ENCODE measurements around the gene LYSMD3.

The LYSMD3 gene

DNA sequence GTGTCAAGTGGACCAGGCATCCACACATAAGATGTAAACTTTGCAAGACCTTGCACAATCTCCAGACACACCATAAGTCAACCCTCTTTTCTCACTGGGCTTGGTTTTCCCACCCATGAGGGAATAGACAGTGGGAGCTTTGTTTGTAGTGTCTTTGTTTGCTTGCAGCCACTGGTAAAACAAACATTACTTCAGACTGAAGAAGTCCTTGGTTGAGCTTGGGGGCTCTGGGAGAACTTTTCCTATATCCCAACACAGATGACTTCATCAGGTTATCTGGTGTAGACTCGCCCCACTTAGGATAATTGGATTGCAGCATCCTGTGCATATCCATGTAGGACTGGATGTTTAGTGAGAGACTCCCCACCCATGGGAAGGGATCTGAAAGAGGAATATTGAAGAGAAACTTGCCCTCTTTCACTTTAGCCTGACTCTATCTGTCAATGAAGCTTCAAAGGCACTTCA is 17.7 kb upstream of the LYSMD3 start:
- no peak for DNase-seq (ENCODE audit: low read depth)

DNA sequence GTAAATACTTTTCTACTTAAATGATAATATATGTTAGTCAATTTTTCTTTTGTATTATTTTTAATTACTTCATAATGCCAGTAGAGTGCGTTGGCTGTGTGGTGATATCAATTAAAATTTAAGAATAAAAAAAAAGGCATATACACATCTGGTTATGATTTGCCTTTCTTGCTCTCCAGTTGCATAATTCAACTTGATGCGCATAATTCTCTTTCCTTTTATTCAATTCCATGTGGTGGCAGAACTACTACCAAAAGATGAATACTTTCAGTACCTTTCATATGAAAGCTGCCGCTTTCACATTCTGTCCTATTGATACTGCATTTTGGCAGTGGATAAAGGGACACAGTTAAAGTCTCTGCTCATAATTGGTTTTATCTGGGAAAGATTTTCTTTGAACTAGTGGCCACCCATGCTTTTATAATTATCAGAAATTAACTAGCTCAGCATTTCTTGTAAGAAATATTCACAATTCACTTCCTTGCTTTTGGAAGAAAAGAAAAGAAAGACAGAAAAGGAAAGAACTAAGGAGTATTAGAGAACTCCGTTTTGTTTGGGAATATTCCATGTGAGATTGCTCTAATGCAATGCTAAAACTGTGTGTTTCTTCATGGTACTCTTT is 16.9 kb upstream of the LYSMD3 start:
- no peak for DNase-seq (ENCODE audit: low read depth)

DNA sequence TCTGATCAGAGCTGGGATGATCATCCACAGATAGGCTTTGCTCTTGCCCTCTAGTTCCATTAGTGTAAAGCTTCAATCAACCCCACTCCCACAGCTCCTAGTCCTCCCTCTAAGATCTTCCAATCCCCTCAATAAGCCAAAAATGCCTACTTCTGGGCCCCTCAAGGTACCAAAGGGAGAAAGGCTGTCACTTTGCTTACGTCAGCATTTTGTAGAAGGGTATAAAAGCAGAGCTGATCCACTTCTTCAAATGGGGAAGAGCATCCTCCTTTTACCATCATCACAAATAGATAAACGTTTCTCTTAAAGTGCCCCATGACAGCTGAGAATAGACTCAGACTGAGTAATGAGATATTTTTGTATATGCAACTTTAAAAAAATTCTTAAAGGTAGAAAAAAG is 16.1 kb upstream of the LYSMD3 start:
- DNase-seq (ENCODE audit: low read depth): no peak

DNA sequence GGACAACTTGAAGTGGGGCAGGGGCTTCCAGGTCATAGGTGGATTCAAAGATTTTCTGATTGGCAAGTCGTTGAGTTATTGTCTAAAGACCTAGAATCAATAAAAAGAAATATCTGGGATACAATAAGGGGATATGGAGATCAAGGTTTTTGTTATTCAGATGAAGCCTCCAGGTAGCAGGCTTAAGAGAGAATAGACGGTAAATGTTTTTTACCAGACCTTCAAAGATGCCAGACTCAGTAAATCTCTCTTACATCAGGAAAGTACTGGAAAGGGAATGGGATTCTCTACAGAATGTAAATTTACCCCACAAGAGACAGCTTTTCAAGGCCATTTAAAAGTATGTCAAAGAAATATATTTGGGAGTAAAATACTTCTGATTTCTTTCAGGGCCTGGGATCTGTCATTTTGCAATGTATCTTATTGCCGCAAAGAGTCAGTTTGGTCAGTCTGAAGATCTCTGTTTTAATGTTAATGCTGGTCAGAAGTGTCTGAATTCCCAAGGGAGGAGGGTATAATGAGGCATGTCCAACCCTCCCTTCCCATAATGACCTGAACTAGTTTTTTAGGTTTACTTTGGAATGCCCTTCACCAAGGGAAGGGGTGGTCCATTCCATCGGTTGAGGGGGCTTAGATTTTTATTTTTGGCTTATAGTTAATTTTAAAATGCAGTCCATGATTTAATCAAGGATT is 13.6 kb upstream of the LYSMD3 start:
- no peak for DNase-seq (ENCODE audit: low read depth)

DNA sequence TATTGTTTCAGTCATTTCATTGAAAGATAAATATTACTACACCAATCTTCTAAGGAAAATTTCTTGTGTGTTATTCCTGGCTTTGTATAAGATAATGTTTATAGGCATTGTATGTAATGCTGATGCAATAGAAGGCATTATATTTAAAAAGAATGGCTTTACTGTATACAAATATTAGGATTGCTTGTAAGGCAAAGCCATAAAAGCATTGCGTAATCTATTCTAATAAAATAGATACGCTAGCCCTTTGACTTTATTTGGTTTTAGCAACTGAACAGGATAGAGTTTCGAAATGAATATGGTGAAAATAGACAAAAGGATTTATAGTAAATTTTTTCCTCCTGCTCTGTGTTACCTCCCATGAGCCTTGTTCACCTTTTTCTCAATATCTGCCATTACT is 5.5 kb upstream of the LYSMD3 start:
- DNase-seq (ENCODE audit: low read depth): no peak

DNA sequence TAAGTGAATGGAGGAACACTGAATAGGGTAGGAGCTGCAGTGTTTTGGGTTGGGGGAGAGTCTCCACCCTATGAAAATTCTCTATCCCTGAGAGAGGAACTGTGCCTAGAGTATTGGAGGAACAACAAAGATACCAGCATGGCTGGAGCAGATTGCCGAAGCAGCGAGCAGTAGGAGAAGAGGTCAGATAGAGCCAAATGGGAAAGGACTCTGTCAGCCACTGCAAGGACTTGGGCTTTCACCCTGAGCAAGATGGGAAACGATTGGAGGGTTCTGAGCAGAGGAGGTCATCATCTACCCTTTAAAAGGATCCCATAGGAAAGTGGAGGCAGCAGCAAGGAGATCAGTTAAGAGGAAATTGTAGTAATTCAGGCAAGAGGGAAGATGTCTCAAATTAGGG is 4.4 kb upstream of the LYSMD3 start:
- DNase-seq (ENCODE audit: low read depth): no peak

DNA sequence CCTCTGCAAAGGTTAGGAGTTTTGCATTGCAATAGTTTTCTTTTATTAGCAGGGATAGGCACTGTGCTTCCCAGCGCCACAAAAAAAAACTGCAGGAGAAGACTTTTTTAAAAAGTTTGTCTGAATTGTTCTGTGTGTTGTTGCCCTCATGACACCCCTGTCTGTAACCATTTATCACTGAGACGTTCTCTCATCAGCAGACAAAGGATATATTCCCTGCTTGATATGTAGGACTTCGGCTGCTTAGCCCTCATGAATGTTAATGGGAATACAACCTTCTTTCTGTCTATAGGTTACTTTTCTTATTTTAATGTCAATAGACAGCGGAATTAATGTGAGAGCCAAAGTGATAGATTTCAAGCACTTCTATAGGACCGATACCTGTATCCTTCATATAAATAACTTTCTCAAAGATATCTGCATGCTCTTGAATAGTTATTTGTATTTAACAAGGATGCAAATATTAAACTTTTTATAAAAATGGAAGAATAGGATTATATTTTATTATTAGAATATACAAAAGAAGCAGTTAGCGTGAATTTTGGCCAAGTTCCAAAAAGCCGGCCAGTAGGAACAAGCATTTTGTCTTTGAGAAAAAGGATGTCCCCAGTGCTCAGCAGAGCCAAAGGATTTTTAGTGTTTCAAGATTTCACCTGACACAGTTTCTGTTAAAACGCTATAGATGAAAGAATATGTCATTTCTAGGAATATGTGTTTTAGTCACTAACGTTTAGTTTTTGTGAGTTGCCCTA is 1.5 kb upstream of the LYSMD3 start:
- no peak for DNase-seq (ENCODE audit: low read depth)

DNA sequence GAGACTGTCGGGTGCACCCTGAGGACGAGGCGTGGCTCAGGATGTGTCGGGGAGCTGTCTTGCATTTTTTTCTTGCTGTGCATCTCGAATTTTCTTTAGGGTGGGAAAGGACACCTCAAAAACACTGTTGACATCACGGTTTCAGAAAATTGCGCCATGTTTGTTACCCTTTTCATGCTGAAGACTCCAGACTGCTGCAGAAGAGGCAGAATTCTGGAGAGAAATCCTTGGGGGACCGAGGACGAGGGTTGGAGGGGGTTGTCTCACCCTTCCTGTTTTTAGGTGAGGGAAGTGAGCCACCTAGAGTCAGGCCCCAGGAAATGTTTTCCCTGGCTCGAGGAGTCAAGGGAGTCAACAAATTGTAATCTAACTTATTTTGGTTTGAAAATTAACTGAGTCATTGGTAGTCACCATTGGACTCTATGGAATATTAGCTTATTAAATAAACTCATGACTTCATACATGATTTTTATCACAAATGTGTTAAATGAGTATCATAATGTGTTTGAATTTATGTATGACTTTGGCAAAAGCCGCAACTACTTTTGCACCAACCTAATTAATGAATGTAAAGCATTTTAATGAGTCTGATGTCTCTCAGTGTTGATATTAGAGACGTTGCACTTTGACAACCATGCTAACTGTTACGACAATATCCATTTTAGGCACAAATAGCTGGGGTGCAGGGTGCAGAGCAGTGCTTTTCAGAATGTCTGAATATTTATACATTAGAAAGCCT is 724 bp upstream of the LYSMD3 start:
- peak; percentile 46 for DNase-seq (ENCODE audit: low read depth)

DNA sequence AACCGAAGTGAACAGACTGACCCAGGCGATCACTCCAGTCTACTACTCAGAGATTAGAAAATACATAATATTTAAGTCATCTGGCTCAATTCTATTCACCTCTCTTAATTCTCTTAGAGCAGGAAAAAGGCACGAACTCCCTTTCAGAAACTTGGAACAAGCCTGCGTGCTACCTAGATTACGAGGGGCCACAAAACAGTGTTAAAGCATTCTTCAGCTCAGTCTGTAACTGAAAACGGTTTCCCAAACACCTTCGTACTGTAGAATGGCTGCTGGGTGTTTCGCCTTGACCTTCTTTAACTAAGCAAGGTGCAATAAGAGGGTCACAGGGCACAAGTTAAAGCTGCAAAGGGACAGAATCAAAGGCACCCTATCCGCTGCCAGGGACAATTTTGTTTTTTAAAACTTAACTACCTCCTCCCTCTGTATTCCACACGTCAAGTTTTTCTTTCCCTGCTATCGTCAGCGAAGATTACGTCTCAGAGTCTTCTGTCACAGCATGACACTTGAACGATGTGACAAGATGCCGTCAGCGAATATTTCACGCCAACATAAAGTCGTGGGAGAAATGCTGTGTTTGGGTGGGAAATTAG is 687 bp downstream of the LYSMD3 start:
- DNase-seq (ENCODE audit: low read depth): no peak

DNA sequence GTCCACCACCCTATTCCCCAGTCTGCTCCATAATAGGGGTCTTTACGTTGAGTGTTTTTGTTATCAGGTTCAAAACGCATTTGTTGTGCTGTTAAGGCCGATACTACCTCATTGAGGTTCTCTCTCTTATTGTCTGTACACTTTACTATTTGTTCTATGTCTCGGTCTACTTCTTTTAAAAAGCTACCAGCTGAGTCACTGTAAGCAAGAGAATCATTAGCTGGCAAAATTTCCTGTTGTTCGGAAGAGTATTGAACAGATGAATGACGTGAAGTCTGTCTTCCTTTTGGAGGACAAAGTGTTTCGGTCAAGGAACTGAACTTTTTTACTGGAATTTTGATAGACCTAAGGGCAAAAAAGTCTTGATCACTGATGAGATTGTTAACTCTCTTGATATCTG is 10.3 kb downstream of the LYSMD3 start:
- DNase-seq (ENCODE audit: low read depth): no peak

DNA sequence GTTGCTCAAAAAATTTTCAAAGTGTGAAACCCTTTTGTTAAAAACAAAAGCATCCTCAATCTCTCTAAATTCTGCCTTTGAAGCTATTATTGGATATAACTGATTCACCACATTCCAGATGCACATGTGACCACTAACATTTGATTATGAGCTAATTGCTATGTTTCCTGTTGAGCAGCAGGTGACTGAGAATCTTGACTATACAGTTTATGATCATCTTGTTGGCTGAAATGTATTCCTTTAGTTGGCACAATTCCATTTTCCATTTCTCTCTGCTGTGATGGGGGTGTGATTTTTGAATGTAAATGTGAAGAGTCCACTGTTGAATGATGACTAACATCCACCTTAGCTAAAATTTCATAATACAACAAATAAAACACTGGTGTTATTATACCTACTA is 10.7 kb downstream of the LYSMD3 start:
- DNase-seq (ENCODE audit: low read depth): no peak

DNA sequence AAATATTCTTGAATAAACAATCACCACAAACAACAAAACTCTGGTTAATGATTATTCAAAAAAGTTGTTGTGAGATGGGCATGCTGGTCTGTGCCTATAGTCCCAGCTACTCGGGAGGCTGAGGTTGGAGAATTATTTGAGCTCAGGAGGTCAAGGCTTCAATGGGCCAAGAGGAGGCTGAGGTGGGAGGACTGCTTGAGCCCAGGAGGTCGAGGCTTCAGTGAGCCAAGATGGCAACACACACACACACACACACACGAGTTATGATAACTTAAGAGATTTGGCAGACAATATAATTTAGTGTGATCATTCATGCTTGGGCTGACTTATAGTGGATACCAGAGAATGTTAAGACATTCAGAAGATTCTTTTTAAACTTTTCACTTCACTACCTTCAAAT is 14.9 kb downstream of the LYSMD3 start:
- DNase-seq (ENCODE audit: low read depth): no peak

DNA sequence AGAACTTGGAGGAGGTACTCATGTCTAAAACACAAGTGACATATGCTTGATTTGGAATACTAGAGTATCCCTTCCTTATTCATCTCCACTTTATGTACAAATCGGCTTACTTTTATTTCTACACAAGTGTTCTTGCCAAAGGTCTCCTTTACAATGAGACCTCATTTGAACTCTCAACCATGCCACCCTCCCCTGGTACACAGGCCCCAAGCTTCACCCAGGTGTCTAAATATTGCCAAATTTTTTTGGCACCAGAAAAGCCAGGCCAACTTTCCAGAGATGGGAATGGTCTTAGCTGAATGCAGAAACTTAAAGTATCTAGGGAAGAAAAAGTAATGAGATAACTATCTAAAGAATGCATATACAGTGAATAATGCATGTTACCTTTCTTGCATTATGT is 18.9 kb downstream of the LYSMD3 start:
- DNase-seq (ENCODE audit: low read depth): no peak

DNA sequence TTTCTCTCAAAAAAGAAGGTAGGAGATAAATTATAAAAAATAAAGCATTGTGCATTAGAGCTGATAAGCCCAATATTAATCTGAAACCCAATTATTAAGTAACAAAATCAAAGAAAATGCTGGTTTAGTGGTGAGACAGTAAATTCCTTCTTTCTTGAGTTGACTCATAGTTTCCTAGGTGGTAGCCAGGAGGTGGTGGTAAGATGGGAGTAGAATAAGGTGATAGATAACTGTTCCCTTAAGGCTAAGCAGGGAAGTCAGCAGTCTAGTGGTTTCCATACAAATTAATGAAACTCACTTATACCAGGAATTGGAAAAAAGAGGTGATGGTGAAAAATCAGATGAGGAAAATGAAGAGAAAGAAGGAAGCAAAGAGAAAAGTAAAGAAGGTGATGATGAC is 23.2 kb downstream of the LYSMD3 start:
- no peak for DNase-seq (ENCODE audit: low read depth)

DNA sequence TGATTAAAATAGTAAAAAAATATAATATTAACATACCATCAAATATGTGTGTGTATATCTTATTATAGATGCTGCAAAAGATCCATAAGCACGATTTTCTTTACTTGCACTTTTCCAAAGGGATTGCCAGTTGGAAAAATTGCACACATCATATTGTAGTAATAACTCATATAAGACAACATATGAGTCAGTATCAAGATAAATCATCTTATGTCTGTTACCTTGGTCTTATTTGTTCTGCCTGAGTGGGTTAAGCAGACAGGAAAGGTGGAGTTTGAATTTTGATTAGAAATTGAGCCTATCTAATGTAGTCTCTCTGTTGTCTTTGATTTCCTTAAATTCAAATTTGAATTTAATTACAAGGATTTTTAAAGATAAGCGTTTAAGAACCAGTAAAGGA is 24.6 kb downstream of the LYSMD3 start:
- DNase-seq (ENCODE audit: low read depth): no peak

DNA sequence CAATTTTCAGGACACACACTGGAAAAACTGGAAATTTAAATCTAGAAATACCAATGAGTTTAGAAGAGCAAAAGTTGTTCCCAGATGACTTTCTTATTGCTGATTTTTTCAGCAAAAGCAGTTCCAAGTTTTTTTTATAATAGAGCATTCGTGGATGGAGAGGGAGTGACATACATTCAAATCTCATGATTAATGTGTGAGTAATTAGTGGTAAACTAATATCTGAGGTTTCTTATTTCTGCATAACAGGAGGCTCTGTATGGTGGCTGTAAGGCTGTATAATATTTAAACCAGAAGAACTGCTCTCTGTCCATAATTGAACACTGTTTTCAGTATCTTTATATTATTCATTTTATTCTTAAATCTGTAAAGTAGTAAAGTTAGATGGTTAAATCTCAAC is 25.8 kb downstream of the LYSMD3 start:
- DNase-seq (ENCODE audit: low read depth): no peak

DNA sequence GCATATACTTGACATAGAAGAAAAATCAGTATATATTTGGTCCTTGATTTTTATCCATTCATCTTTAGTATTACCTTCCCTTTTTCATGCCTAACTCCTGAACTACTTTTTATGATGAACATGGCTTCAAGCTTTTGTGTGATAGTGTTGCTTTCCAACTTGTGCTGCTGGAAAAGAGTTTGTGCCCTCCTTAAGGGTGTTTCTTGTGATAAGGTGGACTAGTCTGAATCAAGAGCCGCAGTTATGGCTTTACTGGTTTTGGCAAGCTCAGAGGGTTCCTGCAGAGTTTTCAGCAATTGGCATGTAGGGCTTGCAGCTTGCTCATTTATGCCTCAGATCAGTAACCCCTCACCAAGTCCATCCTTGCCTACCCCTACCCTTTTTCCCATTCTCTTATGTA is 34.2 kb downstream of the LYSMD3 start:
- no peak for DNase-seq (ENCODE audit: low read depth)

DNA sequence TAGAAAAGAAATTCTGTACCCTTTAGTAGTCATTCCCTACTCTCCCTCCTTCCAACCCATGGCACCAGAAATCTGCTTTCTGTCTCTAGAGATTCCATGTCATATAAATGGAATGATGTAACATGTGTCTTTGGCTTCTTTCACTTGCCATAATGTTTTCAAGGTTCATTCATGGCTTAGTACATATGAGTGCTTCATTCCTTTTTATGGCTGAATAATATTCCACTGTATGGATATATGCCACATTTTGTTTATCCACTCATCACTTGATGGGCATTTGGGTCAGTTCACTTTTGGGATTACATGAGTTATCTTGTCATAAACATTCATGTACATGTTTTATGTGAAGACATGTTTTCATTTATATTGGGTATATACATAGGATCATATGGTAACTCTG is 35.3 kb downstream of the LYSMD3 start:
- no peak for DNase-seq (ENCODE audit: low read depth)

DNA sequence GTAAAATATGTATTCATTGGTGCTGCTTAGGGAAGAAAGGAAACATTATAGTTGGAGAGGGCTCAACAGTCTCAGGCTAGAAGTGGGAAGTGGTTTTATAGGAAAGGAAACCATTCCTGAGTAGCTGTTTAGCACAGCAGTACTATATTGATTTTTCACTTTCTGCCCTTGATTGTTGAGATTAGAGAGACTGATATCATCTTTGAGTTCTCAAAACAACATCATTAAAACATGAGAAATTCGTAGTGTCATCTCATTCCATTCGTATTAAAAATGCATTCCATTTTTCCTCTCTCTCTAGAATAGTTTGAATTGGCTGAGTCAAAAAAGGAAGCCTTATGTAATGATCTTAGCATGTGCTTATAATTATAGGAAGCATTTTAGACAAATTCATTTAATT is 40.6 kb downstream of the LYSMD3 start:
- DNase-seq (ENCODE audit: low read depth): peak; percentile 55

DNA sequence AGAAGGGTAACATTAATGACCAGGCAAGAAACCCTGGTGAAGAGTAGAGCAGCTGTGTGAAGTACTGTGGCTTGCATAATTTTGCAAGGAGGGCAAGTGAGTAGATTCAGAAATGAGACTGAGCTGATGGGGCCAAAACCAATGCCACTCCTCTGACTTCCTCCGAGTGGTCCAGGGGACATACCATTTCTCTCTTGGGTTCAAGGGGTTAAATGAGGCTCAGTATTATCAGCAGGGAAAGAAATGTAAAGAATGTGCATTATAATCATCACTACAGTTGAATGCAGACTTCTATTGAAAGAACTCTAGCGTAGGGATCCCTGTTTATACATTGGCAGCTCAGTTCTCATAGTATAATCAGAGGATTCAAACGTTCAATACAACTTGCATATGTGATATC is 44.8 kb downstream of the LYSMD3 start:
- DNase-seq (ENCODE audit: low read depth): no peak

DNA sequence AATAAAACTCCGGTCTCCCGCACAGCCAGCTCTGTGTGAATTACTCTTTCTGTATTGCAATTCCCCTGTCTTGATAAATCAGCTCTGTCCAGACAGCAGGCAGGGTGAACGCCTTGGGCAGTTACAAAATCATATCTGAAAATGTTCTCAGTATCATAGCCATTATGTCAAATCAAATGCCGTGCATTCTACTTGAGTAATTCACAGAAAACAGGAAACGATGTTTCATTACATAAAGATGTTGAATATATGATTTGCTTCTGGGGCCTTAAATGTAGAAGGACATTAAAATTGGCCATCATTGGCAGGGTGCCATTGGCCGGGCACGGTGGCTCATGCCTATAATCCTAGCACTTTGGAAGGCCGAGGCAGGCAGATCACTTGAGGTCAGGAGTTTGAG is 46.2 kb downstream of the LYSMD3 start:
- DNase-seq (ENCODE audit: low read depth): peak; percentile 35

DNA sequence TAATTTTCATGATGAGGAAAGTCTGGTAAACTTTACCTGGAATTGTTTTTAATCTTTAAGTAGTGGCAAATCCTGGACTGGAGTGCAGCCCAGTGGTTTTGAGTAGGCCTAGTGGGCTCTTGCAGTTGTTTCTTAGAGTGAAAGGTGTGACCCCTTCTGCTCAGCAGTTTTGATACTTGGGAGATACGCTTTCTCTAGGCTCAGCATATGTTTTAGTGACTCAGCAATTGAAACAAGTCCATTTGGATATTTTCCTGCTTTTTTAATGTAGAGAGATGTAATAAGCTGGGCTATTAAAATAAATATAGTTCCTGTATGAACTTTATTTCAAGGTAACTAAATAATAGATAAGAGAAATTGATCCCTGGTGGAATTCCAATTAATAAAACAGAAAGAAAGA is 48.7 kb downstream of the LYSMD3 start:
- DNase-seq (ENCODE audit: low read depth): no peak
